Stimulated activated CD4-positive, alpha-beta T cell treated with anti-CD3 and anti-CD28 coated beads, Interleukin-15, amount 100 ng/mL, for 24 hours (primary cell): ENCODE measurements around the gene WNK2.

ENCODE experiments used
- DNase-seq: peaks from one replicate; pipeline ENCODE4 v3.0.0-alpha.2; 2020

The WNK2 gene

DNA sequence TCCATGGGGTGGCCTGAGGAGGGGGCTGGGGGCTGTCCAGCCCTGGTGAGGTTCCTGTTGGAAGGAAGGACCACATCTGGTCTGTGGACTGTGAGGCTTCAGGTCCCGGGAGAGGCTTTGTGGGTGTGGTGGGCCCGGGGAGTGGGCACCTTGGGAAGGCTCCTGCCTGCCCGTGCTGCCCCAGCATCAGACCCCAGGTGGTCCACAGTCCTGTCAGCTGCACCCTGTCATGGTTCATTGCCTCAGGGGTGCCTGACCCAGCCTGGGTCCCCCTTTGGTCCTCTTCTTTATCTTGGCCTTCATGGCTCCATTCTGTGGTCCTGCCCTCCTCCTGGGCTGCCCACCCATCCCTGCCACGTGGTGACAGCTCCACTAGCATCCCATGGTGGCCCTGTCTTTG is 36.7 kb downstream of the WNK2 start:
- DNase-seq: no peak

DNA sequence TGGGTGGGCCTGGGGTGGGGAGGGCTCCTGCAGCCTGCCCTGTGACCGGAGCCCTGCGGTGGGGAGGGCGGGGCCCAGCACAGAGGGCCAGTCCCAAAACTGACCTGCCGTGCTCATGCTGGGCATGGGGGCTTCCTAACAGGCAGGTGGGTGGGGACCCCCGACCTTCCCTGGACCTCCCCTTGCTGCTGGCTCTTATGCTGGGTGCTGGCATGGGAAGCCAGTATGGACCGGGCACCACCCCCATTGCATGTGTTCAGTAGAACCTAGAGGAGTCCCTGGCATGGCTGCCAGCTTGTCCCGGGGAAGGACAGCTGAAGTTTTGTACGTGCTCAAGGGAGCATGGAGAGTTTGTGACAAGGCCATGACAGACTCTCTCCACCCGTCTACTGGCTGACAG is 37.1 kb downstream of the WNK2 start:
- DNase-seq: no peak

GRCh38 chr9:93222890-93223259 is 38.9 kb downstream of the WNK2 start:
- DNase-seq: no peak

DNA sequence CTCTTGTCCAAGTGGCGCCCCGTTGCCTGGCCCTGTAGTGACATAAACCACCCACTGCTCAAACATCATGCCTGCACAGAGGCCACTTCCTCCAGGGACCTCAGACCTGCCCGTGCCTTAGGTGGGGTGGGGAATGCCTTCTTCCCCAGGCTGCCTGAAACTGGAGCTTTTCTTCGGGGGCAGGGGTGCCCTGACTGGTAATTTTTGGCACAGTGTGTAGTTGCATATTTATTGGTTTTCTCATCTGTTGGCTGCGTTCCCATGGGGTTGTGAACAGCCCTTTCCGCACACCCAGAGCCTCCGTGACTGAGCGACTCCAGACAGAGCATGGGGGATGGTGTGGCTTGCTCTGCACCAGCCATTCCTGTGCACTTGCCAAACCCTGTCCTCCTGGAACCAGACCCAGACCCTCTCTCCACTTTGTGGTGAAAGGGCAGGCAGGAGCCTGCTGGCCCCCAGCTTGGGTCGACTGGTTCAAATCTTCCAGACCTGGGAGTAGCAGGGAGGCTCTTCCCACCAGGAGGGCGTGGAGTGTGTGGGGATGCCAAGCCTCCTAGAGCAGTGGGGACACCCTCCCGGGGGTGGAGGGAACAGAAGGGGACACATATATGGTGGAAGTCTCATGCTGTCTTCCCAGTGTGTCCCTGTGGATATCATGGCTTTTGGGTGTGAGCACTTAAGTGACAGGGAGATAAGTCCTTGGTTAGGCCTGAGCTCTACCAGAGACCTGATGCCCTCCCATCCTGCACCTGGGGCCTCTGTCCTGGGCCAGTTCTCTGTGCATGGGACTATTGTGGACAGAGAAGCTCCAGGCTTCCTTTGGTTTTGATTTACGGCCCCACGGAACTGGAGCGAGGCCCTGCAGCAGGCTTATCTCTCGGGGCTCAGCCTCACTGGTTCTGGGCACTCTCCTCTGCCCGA is 39.6 kb downstream of the WNK2 start:
- no peak for DNase-seq

GRCh38 chr9:93224591-93224990 is 40.7 kb downstream of the WNK2 start:
- no peak for DNase-seq

DNA sequence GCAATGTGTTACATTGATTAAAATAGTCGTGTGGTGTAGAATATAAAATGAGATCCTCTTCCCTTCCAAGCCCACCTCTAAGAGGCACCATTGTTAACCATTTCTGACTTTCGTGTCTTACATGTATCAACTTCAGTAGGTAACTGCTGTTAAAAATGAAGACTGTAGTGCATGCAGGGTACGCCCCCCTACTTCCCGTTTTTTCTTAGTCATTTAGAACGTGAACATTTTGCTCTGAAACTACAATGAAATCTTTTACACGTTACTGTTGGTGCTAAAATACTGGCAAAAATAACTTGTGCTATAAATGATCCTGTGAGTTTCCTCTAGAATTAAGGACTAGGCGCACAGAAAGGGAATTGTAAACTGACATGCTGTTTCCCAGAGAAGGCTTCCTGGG is 41.5 kb downstream of the WNK2 start:
- no peak for DNase-seq

- no peak for DNase-seq
Measured at GRCh38 chr9:93225892-93226291, 42.0 kb downstream of the WNK2 start.

DNA sequence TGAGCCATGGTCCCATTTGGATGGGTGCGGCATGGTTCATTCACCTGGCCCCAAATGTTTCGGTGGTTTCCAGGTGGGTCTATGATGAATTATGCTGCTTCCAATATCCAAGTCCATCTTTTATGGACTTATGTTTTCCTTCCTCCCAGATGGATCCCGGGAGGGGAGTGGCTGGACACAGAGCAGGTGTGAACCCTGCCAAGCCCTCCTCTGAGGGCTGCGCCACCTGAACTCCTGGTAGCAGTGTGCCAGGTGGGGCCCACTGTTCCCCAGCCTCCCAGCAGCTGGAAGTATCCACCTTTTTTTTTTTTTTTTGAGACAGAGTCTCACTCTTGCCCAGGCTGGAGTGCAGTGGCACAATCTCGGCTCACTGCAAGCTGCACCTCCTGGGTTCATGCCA is 42.9 kb downstream of the WNK2 start:
- DNase-seq: no peak

GRCh38 chr9:93228030-93228429 is 44.1 kb downstream of the WNK2 start:
- no peak for DNase-seq

- no peak for DNase-seq
Measured at GRCh38 chr9:93228453-93228852, 44.5 kb downstream of the WNK2 start.

- DNase-seq: no peak
Measured at GRCh38 chr9:93229636-93230035, 45.7 kb downstream of the WNK2 start.

DNA sequence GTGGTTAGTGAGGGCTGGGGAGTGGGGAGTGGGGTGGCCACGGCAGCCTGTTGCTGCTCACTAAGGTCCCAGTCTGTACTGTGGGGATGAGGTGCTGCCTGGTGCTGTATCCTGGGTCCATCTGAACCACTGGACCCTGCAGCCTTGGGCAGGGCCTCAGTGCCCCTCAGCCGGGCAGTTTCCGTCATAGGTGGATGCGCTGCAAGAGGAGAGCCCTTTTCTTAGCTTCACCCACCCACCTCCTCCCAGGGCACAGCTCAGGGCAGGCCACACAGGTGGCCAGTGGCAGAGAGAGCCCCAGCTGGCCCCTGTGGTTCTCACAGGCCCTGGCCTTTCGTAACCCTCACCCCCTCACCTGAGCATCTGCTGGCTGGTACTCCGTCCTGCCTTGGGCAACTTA is 46.2 kb downstream of the WNK2 start:
- DNase-seq: no peak

DNA sequence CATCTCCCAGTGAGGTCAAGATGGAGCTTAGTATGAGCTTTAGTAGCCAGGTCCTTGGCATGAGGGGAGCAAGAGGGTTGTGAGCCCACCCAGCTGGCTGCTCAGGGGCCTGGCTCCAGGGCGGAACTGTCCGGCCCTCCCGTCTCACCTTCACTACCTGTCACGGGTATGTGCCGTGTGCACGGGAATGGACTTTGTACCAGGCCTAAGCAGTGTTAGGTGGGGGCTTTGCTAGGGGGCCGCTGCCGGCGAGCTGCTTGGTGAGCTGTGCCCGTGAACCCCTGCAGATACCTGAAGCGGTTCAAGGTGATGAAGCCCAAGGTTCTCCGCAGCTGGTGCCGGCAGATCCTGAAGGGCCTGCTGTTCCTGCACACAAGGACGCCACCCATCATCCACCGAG is 46.7 kb downstream of the WNK2 start:
- DNase-seq: no peak

GRCh38 chr9:93231121-93231694 is 47.3 kb downstream of the WNK2 start:
- DNase-seq: no peak

- DNase-seq: no peak
Measured at GRCh38 chr9:93231716-93232115, 47.8 kb downstream of the WNK2 start.

DNA sequence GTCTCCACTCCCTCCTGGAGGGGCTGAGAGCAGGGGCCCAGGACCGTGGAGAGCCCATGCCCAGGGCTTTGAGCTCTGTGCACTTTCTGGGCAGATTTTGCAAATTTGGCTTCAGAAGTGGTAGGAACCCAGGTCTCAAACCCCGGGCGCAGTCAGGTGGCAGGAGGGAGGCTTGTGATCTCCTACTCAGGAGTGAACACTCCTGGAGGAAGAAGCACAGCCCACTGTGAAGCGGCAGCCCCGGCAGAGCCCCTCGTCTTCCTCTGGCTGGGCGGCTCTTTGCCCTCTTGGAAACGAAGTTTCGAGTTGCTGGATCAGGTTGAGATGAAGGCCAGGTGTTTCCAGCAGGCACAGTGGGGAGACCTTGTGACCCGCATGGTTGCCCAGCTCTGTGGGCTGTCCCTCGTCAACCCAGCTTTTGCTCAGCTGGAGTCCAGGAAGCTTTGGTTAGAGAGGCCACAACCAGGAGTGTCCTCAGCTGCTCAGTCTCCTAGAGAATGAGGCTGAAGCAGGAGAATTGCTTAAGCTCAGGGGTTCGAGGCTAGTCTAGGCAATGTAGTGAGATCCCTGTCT is 48.5 kb downstream of the WNK2 start:
- DNase-seq: no peak

GRCh38 chr9:93233033-93233432 is 49.1 kb downstream of the WNK2 start:
- no peak for DNase-seq

DNA sequence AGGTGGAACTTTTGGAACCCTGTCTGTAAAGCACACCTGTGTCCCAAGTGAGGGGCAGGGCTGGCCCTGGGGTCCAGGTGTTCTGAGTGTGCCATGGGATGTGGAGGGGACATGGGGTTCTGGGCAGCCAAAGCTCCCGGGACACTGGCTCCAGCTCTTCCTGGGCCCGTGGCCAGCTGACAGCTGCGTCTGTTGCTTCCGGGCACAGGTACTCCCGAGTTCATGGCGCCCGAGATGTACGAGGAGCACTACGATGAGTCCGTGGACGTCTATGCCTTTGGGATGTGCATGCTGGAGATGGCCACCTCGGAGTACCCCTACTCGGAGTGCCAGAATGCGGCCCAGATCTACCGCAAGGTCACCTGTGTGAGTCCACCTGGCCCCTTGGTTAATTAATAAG is 50.7 kb downstream of the WNK2 start:
- DNase-seq: no peak

DNA sequence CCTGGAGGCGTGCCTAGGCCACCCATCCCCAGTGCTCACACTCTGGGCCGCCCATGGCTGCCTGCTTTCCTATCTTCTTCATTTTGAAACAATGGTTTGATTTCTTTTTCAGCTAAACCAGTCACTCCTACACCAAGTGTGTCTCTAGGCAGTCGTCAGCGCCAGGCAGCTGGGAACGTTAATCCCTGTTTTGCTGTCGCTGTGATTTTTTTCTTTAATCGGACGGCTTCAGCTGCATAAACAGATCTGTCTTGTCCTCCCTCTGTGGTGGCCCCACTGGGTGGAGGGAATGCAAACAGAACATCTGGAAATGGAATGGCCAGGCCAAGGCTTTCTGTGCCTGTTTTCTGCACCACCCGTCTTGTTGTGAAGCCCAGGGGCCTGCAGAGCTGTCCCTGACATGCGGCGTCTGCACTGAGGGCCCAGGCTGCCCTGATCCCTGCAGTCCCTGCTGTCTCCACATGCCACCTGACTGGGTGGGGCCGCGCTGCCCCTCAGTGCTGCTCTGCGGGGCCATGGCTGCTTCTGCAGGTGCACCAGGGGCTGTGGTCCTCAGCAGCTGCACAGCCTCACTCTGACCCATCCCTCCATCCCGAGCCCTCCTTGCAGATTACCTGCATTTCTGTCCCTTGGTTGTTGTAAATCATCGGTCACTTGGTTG is 51.5 kb downstream of the WNK2 start:
- no peak for DNase-seq

DNA sequence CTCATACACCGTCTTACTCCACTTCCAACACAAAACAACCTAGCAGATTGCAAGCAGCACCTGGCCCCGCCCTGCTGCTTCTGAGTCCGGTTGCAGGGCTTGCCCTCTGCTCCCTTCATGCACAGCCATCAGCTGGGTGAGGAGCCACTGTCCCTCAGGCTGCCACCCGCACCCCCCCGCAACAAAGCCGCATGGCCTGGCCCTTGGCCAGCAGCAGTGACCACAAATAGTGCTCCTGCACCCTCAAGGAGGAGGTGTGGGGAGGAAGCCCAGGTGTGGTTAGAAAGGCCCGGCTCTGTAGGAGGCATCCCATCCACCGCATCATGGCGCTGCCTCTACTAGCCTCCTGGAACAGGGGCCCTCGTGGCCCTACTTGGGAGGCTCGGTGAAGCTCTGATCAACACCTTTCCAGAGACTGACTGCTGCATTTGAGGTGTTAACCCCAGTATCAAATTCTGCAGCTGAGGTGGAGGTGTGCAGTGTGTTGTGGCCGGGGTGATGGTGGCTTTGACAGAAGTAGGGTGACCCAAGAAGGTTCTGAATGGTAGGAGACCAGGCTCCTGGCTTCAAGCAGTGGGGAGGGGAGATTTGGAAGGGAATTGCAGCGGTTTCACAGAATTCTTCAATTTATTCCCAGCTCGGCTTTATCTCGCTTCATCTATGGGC is 52.7 kb downstream of the WNK2 start:
- DNase-seq: no peak

- no peak for DNase-seq
Measured at GRCh38 chr9:93237540-93237939, 53.6 kb downstream of the WNK2 start.

DNA sequence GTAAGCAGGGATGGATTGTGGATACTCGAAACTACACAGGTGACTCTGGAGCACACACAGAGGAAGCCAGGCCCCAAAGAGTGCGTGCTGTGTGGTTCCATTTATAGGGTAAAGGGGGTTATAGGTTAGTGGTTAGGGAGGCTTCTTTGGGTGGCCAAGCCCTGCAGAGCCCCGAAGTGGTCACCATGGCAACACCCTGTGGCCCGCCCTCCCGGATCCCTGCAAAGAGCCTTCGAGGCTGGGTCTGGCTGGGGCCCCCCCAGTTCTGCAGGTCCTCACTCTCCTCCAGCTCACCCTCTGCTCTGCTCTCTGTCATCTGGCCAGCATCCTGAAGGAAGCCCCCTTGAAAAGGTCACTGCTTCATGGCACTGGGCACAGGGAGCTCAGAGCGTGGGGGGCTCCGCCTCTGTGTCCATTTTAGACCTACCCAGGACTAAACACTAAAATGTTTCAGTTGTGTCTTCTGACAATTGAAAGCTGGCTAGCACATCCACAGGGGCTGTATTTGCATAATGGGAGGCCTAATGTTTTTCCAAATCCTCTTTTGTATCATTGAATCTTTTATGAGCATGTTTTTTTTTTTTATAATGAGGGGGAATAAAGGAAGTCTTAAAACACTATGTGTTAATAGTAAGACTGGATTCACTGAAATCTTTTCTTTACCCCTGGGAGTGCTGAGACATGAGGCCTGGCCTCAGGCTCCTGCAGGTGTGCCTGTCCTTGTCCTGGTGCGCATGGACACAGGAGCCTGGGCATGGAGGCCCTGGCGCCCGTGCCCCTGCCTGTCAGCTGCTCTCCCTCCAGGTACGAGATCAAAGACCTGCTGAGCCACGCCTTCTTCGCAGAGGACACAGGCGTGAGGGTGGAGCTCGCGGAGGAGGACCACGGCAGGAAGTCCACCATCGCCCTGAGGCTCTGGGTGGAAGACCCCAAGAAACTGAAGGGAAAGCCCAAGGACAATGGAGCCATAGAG is 55.3 kb downstream of the WNK2 start:
- no peak for DNase-seq
